Neural progenitor cell (in vitro differentiated cells): Measurements from ENCODE around the gene KIF3B. TPM values are rescaled to one million over a fixed set of nuclear protein-coding genes. Genes with fewer than 3 reads are reported as not detected.

Source experiments
- DNase-seq: peaks from one replicate; pipeline ENCODE4 v3.0.0-alpha.2; 2016; ENCODE audit warnings: low spot score
- H2AFZ ChIP-seq: fragments of 200-600 bp; sonication (generic); replicated peaks from 2 replicates; pipeline ENCODE4 v1.6.1; 2016; ENCODE audit warnings: antibody characterized with exemption
- H3F3A ChIP-seq: fragments of 200-600 bp; sonication (generic); 2 replicates; pipeline ENCODE4 v1.6.1; 2016; ENCODE audit warnings: antibody characterized with exemption, low read depth
- H3K27ac ChIP-seq: fragments of 200-600 bp; sonication (generic); 2 replicates; pipeline ENCODE4 v1.5.1; 2016; ENCODE audit warnings: mild to moderate bottlenecking
- H3K27me3 ChIP-seq: fragments of 200-600 bp; sonication (generic); 2 replicates; pipeline ENCODE4 v1.6.1; 2016; ENCODE audit warnings: mild to moderate bottlenecking, moderate library complexity
- H3K36me3 ChIP-seq: fragments of 200-600 bp; sonication (generic); 2 replicates; pipeline ENCODE4 v1.5.1; 2016
- H3K4me1 ChIP-seq: fragments of 200-600 bp; sonication (generic); 2 replicates; pipeline ENCODE4 v1.6.1; 2016; ENCODE audit warnings: mixed run types
- H3K4me2 ChIP-seq: fragments of 200-600 bp; sonication (generic); 2 replicates; pipeline ENCODE4 v1.6.1; 2016
- H3K4me3 ChIP-seq: fragments of 200-600 bp; sonication (generic); 2 replicates; pipeline ENCODE4 v1.5.1; 2016
- H3K79me2 ChIP-seq: fragments of 200-600 bp; sonication (generic); 2 replicates; pipeline ENCODE4 v1.6.1; 2016; ENCODE audit warnings: low read depth
- H3K9ac ChIP-seq: fragments of 200-600 bp; sonication (generic); 2 replicates; pipeline ENCODE4 v1.6.1; 2016
- H3K9me3 ChIP-seq: fragments of 200-600 bp; sonication (generic); 2 replicates; pipeline ENCODE4 v1.5.1; 2016; ENCODE audit warnings: low read depth
- H4K20me1 ChIP-seq: fragments of 200-600 bp; sonication (generic); 2 replicates; pipeline ENCODE4 v1.6.1; 2016; ENCODE audit warnings: low read depth
- H3K27ac Mint-ChIP-seq: 3 replicates; pipeline ENCODE4 v1.8.0; 2021; ENCODE audit warnings: mixed read lengths
- H3K27me3 Mint-ChIP-seq: 2 replicates; pipeline ENCODE4 v1.8.0; 2022; ENCODE audit warnings: low read depth, mild to moderate bottlenecking, inconsistent platforms, moderate library complexity, mixed read lengths; ENCODE audit not compliant: insufficient read depth
- H3K36me3 Mint-ChIP-seq: 3 replicates; pipeline ENCODE4 v1.8.0; 2021; ENCODE audit warnings: mixed read lengths
- H3K4me1 Mint-ChIP-seq: 3 replicates; pipeline ENCODE4 v1.8.0; 2021; ENCODE audit warnings: mixed read lengths
- H3K4me3 Mint-ChIP-seq: 3 replicates; pipeline ENCODE4 v1.8.0; 2021; ENCODE audit warnings: mild to moderate bottlenecking, moderate library complexity, mixed read lengths
- H3K9me3 Mint-ChIP-seq: 3 replicates; pipeline ENCODE4 v1.8.0; 2020; ENCODE audit warnings: mixed read lengths
- EZH2 ChIP-seq: fragments of 200-600 bp; sonication (generic); IDR thresholded peaks from 2 replicates; pipeline ENCODE4 v1.6.1; 2017; ENCODE audit warnings: antibody characterized with exemption, mild to moderate bottlenecking, moderate library complexity
- EZH2phosphoT487 ChIP-seq: fragments of 200-600 bp; sonication (generic); IDR thresholded peaks from 2 replicates; pipeline ENCODE4 v1.6.1; 2017; ENCODE audit warnings: antibody characterized with exemption
- total RNA-seq: library from RNA; depleted of rRNA; stranded (reverse); fragments of >200 nt; gene quantifications from 2 replicates; pipeline ENCODE4 v1.2.3, GENCODE V29; 2015; ENCODE audit warnings: low replicate concordance
- TF ChIP-seq, protein P1 (sequence below): fragments of 200-600 bp; sonication (generic); IDR thresholded peaks from 2 replicates; pipeline ENCODE4 v1.5.1; 2017; ENCODE audit warnings: antibody characterized with exemption, mild to moderate bottlenecking

Gene KIF3B
- total RNA-seq, 1 donor from 2014 or later, result 16.8 TPM

- no peak for DNase-seq
- H3K27ac Mint-ChIP-seq, result no peak overlapping the region
- Histone ChIP-seq H3K9ac (peak overlapping the region; percentile 11), H3K4me3 (peak overlapping the region; percentile 93), H4K20me1 (peaks cover 46% of the 10 kb centered on the region), H3K36me3 (no peaks in the 10 kb centered on the region), H3K79me2 (peaks cover 50% of the 10 kb centered on the region), H2AFZ (no peak overlapping the region), H3K4me1 (peaks cover 6% of the 10 kb centered on the region), H3F3A (peaks cover 12% of the 10 kb centered on the region), H3K27me3 (peaks cover 5% of the 10 kb centered on the region), H3K27ac (peak overlapping the region; percentile 44), H3K9me3 (no peaks in the 10 kb centered on the region), H3K4me2 (peak overlapping the region; percentile 78)
- H3K4me1 Mint-ChIP-seq, result peaks cover 36% of the 10 kb centered on the region
- no peaks in the 10 kb centered on the region for H3K9me3 Mint-ChIP-seq
- TF ChIP-seq EZH2phosphoT487, result no peak
- TF ChIP-seq, protein P1, sequence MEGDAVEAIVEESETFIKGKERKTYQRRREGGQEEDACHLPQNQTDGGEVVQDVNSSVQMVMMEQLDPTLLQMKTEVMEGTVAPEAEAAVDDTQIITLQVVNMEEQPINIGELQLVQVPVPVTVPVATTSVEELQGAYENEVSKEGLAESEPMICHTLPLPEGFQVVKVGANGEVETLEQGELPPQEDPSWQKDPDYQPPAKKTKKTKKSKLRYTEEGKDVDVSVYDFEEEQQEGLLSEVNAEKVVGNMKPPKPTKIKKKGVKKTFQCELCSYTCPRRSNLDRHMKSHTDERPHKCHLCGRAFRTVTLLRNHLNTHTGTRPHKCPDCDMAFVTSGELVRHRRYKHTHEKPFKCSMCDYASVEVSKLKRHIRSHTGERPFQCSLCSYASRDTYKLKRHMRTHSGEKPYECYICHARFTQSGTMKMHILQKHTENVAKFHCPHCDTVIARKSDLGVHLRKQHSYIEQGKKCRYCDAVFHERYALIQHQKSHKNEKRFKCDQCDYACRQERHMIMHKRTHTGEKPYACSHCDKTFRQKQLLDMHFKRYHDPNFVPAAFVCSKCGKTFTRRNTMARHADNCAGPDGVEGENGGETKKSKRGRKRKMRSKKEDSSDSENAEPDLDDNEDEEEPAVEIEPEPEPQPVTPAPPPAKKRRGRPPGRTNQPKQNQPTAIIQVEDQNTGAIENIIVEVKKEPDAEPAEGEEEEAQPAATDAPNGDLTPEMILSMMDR, result no peak
- no peak for TF ChIP-seq EZH2
- peaks cover 9% of the 10 kb centered on the region for H3K36me3 Mint-ChIP-seq
- H3K4me3 Mint-ChIP-seq, result no peak overlapping the region
- peaks cover 8% of the 10 kb centered on the region for H3K27me3 Mint-ChIP-seq
Measured at GRCh38 chr20:32358632-32358882, 81.1 kb downstream of the KIF3B start.

DNA sequence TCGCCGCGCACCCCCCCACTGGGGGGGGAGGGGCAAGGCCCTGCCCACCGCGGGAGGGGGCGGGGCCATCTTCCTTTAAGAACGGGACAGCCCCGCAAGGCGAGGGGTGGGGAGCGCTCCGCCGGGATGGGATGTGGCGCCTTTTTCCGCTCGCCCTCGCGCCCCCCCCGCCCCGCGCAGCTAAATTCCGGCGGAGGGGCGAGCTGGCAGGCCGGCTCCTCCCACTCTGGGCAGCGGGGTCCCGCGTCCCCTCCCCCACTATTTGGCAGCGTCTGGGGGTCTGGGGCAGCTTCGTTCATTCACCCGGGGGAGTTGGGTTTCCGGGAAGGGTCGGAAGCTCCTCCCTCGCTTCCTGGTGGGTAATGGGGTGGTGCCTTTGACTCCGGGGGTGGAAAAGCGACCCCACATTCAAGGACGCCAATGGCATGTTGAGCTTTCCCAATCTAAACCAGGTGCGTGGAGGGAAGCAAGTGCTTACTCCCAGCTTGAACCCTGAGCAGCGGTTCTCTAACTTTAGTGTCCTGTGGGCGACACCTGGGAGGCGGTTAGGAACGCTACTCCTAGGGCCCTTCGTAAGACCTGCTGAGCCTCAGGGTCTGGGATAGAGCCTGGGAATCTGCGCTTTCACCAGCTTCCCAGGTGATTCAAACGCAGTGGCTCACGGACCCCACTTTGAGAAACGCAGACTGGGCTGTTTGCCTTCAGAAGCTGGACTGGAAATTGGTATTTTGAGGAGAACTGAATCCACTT, 81.6 kb downstream of the KIF3B start:
- Mint-ChIP-seq H3K9me3 (no peaks in the 10 kb centered on the region), H3K36me3 (peaks cover 9% of the 10 kb centered on the region), H3K4me3 (peak overlapping the region; percentile 93), H3K27ac (peak overlapping the region; percentile 65), H3K4me1 (peaks cover 36% of the 10 kb centered on the region), H3K27me3 (peaks cover 8% of the 10 kb centered on the region)
- Histone ChIP-seq H3K79me2 (peaks cover 55% of the 10 kb centered on the region), H3K4me1 (peaks cover 6% of the 10 kb centered on the region), H3F3A (peaks cover 12% of the 10 kb centered on the region), H4K20me1 (peaks cover 51% of the 10 kb centered on the region), H3K4me2 (peak overlapping the region; percentile 78), H3K9ac (peak overlapping the region; percentile 11), H3K9me3 (no peaks in the 10 kb centered on the region), H3K4me3 (peak overlapping the region; percentile 93), H3K36me3 (no peaks in the 10 kb centered on the region), H2AFZ (peak overlapping the region; percentile 38), H3K27ac (peak overlapping the region; percentile 44), H3K27me3 (peaks cover 5% of the 10 kb centered on the region)
- no peak for TF ChIP-seq EZH2phosphoT487
- TF ChIP-seq, protein P1, result no peak
- TF ChIP-seq EZH2, result no peak
- DNase-seq, result peak; percentile 93

GRCh38 chr20:32359633-32360332, 82.3 kb downstream of the KIF3B start:
- Mint-ChIP-seq H3K36me3 (peaks cover 9% of the 10 kb centered on the region), H3K4me3 (peak overlapping the region; percentile 93), H3K27me3 (peaks cover 8% of the 10 kb centered on the region), H3K4me1 (peaks cover 38% of the 10 kb centered on the region), H3K9me3 (no peaks in the 10 kb centered on the region), H3K27ac (peak overlapping the region; percentile 65)
- H2AFZ ChIP-seq, result no peak overlapping the region
- peaks cover 62% of the 10 kb centered on the region for H3K79me2 ChIP-seq
- peak overlapping the region; percentile 93 for H3K4me3 ChIP-seq
- peaks cover 6% of the 10 kb centered on the region for H3K4me1 ChIP-seq
- TF ChIP-seq EZH2phosphoT487, result no peak
- TF ChIP-seq, protein P1, result no peak
- peak; percentile 42 for DNase-seq
- peak overlapping the region; percentile 78 for H3K4me2 ChIP-seq
- H3K36me3 ChIP-seq, result no peaks in the 10 kb centered on the region
- H3K9ac ChIP-seq, result peak overlapping the region; percentile 11
- no peaks in the 10 kb centered on the region for H3K9me3 ChIP-seq
- peaks cover 12% of the 10 kb centered on the region for H3F3A ChIP-seq
- H3K27me3 ChIP-seq, result no peaks in the 10 kb centered on the region
- H3K27ac ChIP-seq, result no peak overlapping the region
- H4K20me1 ChIP-seq, result peaks cover 58% of the 10 kb centered on the region
